ENCODE results near the gene G3BP2.
"Not testable (repeated sequence)": the region's sequence is repeated elsewhere in the genome, so short reads cannot be mapped to it uniquely, and the experiment has no call there.

Gene G3BP2

GRCh38 chr4:75666299-75666698, 6.9 kb downstream of the G3BP2 start:
- H3K9me3 Mint-ChIP-seq = no peaks in the 10 kb centered on the region

GRCh38 chr4:75664604-75665003, 8.6 kb downstream of the G3BP2 start:
- Mint-ChIP-seq H3K4me1 (peaks cover 35% of the 10 kb centered on the region), H3K36me3 (ENCODE audit: low read depth) (peaks cover 39% of the 10 kb centered on the region)
- H3K27ac Mint-ChIP-seq; DNase-seq; H3K4me3 Mint-ChIP-seq; H3K9me3 Mint-ChIP-seq; H3K27me3 Mint-ChIP-seq (ENCODE audit: low read depth, poor library complexity): not testable (repeated sequence)

More at GRCh38 chr4:75666299-75666698, 6.9 kb downstream of the G3BP2 start:
- DNase-seq = no peak
- Mint-ChIP-seq H3K4me1 (peaks cover 47% of the 10 kb centered on the region), H3K27ac (peak overlapping the region; percentile 43), H3K4me3 (no peak overlapping the region), H3K27me3 (ENCODE audit: low read depth, poor library complexity) (no peaks in the 10 kb centered on the region), H3K36me3 (ENCODE audit: low read depth) (peaks cover 29% of the 10 kb centered on the region)
- no peak for TF ChIP-seq CTCF (IDR thresholded peaks at IDR 0.05)

GRCh38 chr4:75662626-75663025, 10.6 kb downstream of the G3BP2 start:
- H3K4me1 Mint-ChIP-seq = peaks cover 15% of the 10 kb centered on the region
- peaks cover 53% of the 10 kb centered on the region for H3K36me3 Mint-ChIP-seq (ENCODE audit: low read depth)
- TF ChIP-seq CTCF (IDR thresholded peaks at IDR 0.05) = no peak
- peak overlapping the region; percentile 90 for H3K27ac Mint-ChIP-seq
- H3K27me3 Mint-ChIP-seq (ENCODE audit: low read depth, poor library complexity) = no peaks in the 10 kb centered on the region
- no peaks in the 10 kb centered on the region for H3K9me3 Mint-ChIP-seq
- no peak overlapping the region for H3K4me3 Mint-ChIP-seq
- no peak for DNase-seq

- Mint-ChIP-seq H3K36me3 (ENCODE audit: low read depth) (peaks cover 60% of the 10 kb centered on the region), H3K27me3 (ENCODE audit: low read depth, poor library complexity) (no peaks in the 10 kb centered on the region), H3K9me3 (no peaks in the 10 kb centered on the region), H3K4me3 (no peak overlapping the region), H3K27ac (no peak overlapping the region), H3K4me1 (no peaks in the 10 kb centered on the region)
- DNase-seq = no peak
- TF ChIP-seq CTCF (IDR thresholded peaks at IDR 0.05) = no peak
Measured at GRCh38 chr4:75660491-75660890, 12.7 kb downstream of the G3BP2 start.

GRCh38 chr4:75659512-75660031, 13.6 kb downstream of the G3BP2 start:
- Mint-ChIP-seq H3K4me1 (no peaks in the 10 kb centered on the region), H3K27me3 (ENCODE audit: low read depth, poor library complexity) (no peaks in the 10 kb centered on the region), H3K36me3 (ENCODE audit: low read depth) (peaks cover 61% of the 10 kb centered on the region), H3K27ac (no peak overlapping the region), H3K9me3 (no peaks in the 10 kb centered on the region), H3K4me3 (no peak overlapping the region)
- TF ChIP-seq CTCF (IDR thresholded peaks at IDR 0.05) = no peak
- no peak for DNase-seq

- no peak for TF ChIP-seq CTCF (IDR thresholded peaks at IDR 0.05)
- Mint-ChIP-seq H3K9me3 (no peaks in the 10 kb centered on the region), H3K27ac (no peak overlapping the region), H3K27me3 (ENCODE audit: low read depth, poor library complexity) (no peaks in the 10 kb centered on the region), H3K36me3 (ENCODE audit: low read depth) (peaks cover 64% of the 10 kb centered on the region), H3K4me1 (no peaks in the 10 kb centered on the region), H3K4me3 (no peak overlapping the region)
- DNase-seq = no peak
Measured at GRCh38 chr4:75658876-75659275, 14.3 kb downstream of the G3BP2 start.

Measured in nephron progenitor cell (in vitro differentiated cells).